HG03565 (cell line): ENCODE results near the gene PCDH9.
"Not testable (repeated sequence)": the region's sequence is repeated elsewhere in the genome, so short reads cannot be mapped to it uniquely, and the experiment has no call there.

Source experiments
- ATAC-seq: cut with Tn5 transposase; IDR thresholded peaks from one replicate; pipeline ENCODE4 v1.9.1; 2021; ENCODE audit warnings: mild to moderate bottlenecking, moderate library complexity; ENCODE audit not compliant: unreplicated experiment

PCDH9 gene

DNA sequence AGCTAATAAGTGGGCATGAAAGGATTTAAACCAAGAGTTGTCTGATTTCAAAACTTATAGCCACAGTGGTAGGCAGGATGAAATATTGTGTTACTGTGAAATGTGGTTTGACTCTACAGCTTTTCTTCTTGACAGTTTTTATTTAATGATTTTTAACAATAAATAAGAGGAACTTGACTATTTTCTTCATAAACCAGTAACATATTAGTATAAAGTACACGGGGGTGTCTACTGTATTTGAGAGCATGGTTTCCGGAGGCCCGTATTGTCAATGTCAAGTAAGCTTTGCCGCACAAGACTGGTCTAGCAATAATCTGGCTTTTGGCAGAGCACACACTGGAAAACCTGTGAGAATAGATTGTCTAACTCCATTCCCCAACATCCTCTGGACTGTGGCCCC lies 894.5 kb downstream of the PCDH9 start:
- ATAC-seq: no peak

- no peak for ATAC-seq
These were observed 900.1 kb downstream of the PCDH9 start for GRCh38 chr13:66329988-66330451.

DNA sequence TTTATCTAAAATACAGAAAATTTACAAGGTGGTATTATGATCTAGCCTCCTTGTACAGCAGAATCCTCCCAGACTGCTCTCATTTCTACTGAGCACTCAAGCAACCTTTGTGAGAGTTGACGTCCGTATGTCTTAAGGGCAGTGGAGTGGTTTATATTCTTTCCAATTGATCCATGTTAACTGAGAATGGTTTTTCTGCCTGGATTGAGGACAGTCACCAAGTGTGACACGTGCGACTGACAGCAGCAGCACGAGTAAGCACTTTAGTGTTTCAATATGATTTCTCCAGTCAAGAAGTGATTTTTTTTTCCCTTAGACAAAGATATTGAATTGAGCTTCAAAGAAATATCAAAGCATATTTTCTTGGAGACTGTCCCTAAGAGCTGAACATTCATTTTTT lies 901.7 kb downstream of the PCDH9 start:
- no peak for ATAC-seq

DNA sequence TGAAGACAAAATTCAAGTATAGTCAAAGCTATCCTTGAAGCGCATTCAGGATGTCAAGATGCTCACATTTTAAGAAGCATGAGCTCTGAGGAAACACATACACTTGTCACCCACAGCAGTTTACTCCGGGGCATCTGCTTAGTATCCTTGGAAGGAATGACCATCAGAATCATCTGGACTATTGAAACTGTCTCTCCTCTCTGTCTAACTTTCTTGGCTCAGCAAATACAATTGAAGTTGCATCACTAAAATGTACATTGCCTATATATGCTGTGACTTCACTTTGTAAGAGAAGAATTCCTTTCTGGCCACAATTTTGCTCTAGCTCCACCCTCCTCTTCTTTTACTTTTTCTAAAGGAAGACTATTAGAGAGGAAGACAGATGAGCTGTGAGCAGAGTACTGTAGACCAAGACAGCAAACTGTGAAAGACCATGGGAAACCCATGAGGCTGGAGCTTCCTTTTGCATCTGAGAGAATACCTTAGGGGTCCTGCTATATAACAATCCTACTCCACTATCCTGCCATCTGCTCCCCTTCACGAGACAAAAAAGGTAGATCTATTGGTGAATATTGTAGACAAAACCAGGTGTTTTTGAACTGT lies 906.3 kb downstream of the PCDH9 start:
- no peak for ATAC-seq

GRCh38 chr13:66322936-66323335 lies 907.2 kb downstream of the PCDH9 start:
- no peak for ATAC-seq

GRCh38 chr13:66322193-66322740 lies 907.9 kb downstream of the PCDH9 start:
- no peak for ATAC-seq

GRCh38 chr13:66314911-66315310 lies 915.2 kb downstream of the PCDH9 start:
- no peak for ATAC-seq

GRCh38 chr13:66313413-66313812 lies 916.7 kb downstream of the PCDH9 start:
- no peak for ATAC-seq

DNA sequence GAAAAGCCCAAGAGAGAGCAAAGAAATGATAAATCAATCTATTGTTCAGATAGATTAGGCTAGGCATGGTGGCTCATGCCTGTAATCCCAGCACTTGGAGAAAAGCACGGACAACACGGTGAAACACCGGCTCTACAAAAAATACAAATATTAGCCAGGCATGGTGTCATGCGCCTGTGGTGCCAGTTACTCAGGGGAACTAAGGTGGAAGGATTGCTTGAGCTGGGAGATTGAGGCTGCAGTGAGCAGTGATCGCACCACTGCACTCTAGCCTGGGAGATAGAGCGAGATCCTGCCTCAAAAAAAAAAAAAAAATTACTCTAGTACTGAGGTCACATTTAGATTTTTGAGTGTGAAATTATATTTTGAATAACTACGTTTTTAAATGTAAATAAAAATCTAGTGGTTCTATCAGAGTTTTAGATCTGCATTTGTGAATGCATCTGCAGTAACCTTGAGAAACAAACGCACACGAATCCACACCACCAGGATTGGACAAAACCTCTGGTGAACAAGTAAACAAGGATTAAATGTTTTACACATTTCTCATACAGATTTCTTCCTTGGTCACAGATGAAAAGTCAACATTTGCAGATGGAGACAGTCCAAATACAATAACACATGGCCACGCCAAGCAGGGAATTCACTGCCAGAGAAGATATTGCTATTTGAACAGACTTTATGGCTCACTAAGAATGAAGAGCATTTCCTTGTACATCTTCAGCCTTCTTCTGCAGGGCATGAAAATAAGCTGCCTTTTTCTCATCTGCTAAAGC lies 917.6 kb downstream of the PCDH9 start:
- ATAC-seq: no peak

DNA sequence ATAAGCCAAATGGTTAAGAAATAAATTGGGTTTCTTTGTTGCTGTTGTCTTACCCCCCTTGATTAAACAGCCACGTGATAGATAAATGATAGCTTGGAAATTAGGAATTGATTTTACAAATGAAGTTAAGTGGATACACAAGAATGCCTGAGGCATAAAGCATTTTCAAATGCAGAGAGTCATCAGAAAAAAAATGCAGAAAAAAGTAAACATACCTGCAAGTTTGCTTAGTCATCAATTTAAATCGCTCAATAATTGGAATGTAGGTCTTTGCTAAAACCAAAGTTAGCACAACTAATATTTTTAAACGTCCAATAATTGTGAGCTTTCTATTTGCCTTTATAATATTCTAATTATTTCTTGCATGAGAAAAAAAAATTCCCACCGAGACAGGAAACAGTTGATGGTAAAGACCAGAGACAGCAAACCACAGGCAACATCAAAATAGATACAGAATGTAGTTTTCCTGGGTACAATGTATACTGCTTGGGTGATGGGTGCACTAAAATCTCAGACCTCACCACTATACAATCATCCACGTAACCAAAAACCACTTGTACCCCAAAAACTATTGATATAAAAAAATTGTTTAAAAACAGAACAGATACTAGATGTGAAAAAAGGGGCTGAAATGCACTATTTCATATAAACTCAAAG lies 924.0 kb downstream of the PCDH9 start:
- no peak for ATAC-seq

- no peak for ATAC-seq
These were observed 928.7 kb downstream of the PCDH9 start for GRCh38 chr13:66301482-66301881.

DNA sequence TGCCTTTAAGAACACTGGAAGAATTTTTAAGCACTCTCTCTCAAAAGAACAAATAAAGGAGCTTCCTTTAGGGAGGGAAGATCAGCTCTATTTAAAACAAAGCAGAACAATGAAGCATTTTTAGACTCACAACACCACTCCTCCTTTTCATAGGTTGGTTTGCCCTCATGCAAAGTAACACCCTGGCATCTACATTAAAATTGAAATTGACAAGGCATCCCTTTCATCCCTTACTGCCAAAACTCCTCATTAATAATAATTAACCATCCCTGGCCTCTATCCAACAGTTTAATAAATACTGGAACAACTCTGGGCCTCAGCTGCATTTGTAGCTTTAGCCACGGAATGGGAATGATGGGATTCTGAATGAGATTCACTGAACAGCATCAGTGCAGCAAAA lies 929.1 kb downstream of the PCDH9 start:
- no peak for ATAC-seq

DNA sequence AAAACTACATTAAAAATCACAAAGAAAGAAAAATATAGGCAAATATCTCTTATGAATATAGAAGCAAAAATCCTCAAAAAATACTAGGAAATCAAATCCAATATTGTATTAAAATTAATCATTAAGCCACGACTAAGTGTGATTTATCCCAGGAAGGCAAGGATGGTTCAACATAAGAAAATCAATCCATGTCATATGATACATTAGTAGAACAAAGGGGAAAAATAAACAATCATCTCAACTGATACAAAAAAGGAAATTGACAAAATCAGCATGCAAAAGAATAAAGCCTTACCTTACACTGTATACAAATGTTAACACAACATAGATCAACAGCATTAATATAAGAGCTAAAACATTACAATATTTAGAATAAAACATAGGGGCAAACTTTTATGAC lies 933.3 kb downstream of the PCDH9 start:
- ATAC-seq: no peak

DNA sequence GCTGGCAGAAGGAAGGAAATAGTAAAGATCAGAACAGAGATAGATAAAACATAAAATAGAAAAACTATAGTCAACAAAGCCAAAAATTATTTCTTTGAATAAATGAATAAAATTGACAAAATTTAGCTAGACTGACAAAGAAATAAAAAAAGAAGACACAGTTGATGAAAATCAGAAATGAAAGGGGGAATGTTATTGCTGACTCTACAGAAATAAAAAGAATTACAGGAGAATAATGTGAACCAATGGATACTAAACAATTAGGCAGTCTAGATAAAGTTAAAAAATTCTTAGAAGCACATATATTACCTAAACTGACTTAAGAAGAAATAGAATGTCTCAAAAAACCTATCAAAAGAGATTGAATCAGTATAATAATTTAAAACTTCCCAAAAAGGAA lies 933.8 kb downstream of the PCDH9 start:
- ATAC-seq: no peak

DNA sequence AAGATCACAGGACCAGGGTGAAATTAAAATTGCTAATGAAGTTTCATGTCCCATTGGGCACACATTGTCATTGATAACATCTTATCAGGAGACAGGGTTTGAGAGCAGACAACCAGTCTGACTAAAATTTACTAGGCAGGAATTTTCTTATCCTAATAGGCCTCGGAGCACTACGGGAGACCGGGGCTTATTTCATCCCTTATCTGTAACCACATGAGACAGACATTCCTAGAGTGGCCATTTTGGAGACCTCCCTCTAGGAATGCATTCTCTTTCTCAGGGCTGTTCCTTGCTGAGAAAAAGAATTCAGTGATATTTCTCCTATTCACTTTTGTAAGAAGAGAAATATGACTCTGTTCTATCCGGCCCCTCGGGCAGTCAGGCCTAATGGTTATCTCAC lies 943.3 kb downstream of the PCDH9 start:
- not testable (repeated sequence) for ATAC-seq

DNA sequence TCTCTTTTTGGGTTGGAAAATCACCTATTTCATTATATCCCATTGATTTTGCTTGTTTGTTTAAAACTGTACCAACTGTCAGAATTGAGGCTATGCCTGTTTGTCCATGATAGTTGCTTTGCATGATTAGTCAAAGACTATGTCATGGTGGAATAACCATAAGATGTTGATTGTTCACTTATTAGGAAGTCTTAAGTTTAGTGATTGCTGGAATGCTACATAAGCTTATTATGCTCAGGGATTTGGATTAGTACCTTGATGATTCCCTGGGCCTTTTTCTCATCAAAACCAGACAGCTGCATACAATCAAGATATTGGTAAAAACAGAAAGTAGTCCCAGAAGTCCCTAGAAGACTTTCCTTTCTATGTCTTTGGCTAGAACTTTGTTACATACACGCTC lies 954.7 kb downstream of the PCDH9 start:
- ATAC-seq: no peak

DNA sequence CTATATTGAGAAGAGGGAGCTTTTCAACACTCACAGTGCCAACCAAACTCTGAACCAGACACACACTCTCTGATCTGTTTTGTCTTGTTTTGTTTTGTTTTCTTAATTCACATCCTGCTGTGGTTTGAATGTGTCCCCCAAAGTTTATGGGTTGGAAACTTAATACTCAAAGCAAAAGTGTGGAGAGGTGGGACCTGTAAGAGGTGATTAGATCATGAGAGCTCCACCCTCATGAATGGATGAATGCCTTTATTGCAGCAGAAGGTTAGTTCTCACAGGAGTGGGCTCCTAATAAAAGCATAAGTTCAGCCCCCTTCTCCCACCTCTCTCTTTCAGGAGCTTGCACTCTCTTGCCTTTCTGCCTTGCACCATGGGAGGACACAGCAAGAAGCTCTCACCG lies 957.1 kb downstream of the PCDH9 start:
- no peak for ATAC-seq

DNA sequence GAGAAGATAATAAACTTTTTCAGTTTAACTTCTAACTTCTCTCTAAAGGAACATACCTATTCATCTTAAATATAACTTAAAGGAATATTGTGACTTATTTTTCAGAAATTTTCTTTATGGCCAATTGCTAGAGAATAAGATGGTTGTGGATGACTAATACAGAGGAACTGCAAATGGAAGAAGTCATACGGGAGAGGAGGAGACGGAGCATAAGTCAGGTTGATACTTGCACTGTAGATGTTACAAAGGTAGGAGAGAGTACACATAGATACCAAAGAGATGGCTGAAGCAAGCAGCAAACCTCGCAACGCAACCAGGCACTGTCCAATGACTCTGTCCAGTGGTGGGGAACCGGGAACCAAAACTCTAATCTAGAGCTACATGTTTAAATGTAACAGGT lies 963.4 kb downstream of the PCDH9 start:
- ATAC-seq: no peak

DNA sequence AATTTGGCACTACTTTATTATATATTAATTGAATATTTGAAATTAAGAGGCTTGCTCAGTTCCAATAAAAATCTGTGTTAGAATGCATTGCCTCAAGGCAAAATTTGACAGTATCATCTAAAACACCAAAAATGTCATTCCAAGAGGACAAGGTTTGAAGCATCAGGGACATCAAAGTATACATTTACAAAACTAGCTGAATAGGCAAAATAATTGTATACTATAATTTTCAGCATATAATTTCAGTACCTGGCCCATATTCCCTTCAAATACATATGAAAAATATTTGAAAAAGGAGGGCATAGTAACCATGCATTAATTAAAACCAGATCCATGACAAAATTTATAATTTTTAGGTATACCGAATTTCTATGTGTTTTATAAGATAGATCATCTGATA lies 963.8 kb downstream of the PCDH9 start:
- ATAC-seq: no peak

DNA sequence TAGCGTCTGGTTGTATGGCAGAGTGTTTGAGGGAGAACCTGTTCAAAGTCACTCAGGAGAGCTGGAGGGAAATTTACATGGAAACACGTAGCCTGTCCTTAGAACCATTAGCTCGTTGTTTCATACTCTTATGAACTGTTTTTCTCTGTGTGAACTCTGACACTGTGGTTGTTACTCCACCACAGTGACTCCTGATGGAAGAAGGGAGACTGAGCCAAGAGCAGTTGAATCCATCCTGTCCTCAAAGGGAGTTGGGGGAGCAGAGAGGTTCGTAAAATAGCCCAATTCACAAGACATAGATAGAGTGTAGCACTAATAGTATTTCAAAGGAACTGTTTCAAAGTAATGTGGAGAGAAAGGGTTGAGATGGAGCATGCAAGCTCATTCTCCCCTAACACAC lies 964.8 kb downstream of the PCDH9 start:
- ATAC-seq: no peak

- ATAC-seq: no peak
These were observed 965.2 kb downstream of the PCDH9 start for GRCh38 chr13:66264971-66265370.

DNA sequence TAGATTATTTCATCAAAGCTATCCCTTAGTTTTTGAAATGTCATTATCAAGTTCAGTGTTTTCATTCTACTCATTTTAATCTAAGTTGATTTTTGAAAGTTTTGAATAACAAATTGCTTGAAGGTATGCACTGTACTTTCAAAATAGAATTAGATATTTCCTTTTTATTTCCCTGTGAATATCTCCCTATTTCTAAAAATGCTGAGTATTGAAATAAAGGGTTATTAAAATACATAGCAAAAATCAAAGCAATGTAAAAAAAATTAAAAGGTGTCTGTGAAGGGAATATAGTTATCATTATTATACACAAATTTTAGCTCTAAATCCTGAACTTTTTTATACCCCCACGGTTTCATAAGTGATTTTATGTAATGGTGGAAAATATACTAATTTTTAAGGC lies 967.8 kb downstream of the PCDH9 start:
- ATAC-seq: no peak
